Measurements from ENCODE around the gene PPP1R9B. TPM values are rescaled to one million over a fixed set of nuclear protein-coding genes. Genes with fewer than 3 reads are reported as not detected.

The PPP1R9B gene
- total RNA-seq, 1 donor from 2014 or later, result 16.6 TPM

DNA sequence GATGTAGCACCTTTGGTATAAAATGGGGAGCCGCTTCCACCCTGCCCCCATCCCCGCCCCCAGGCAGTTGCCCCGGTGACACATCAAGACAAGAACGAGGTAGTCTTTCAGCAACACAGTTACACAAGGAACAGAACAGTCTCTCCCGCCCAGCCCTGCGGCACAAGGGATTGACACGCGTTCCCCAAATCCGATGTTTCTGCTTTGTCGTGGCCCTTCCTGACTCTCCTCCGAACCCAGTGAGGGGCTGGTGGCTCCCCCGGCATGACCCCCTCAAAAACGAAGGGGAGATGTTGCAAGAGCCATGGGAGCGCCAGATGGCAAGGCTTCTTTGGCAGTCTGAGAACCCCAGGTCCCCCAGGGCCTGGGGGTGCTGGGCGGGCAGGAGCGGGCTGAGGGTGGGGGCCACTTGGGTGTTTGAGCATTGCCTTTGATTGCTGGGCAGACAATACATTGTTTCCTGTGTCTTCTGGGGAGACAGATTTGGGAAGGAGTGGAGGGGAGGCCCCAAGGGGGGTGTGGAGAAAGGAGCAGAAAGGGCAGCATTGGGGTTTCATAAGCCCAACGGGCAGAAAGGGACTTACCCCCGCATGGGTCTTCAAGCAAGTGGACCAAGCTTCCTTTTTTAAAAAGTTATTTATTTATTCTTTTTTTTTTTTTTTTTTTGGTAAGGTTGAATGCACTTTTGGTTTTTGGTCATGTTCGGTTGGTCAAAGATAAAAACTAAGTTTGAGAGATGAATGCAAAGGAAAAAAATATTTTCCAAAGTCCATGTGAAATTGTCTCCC lies 34.3 kb upstream of the PPP1R9B start:
- Histone ChIP-seq H3K36me3 (ENCODE audit: control insufficient read depth, insufficient read depth, low read length) (peaks cover 27% of the 10 kb centered on the region), H3K27me3 (ENCODE audit: control insufficient read depth, insufficient read depth, low read length) (no peaks in the 10 kb centered on the region), H3K4me3 (ENCODE audit: low read depth, low read length) (no peak overlapping the region)
- FAIRE-seq, result no peak
- TF ChIP-seq, protein P1, sequence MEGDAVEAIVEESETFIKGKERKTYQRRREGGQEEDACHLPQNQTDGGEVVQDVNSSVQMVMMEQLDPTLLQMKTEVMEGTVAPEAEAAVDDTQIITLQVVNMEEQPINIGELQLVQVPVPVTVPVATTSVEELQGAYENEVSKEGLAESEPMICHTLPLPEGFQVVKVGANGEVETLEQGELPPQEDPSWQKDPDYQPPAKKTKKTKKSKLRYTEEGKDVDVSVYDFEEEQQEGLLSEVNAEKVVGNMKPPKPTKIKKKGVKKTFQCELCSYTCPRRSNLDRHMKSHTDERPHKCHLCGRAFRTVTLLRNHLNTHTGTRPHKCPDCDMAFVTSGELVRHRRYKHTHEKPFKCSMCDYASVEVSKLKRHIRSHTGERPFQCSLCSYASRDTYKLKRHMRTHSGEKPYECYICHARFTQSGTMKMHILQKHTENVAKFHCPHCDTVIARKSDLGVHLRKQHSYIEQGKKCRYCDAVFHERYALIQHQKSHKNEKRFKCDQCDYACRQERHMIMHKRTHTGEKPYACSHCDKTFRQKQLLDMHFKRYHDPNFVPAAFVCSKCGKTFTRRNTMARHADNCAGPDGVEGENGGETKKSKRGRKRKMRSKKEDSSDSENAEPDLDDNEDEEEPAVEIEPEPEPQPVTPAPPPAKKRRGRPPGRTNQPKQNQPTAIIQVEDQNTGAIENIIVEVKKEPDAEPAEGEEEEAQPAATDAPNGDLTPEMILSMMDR (IDR thresholded peaks at IDR 0.05; ENCODE audit: insufficient read depth, low read length, severe bottlenecking), result no peak
- peak; percentile 69 for DNase-seq (ENCODE audit: low read depth)

- no peak overlapping the region for H3K4me3 ChIP-seq (ENCODE audit: low read depth, low read length)
- peaks cover 23% of the 10 kb centered on the region for H3K36me3 ChIP-seq (ENCODE audit: control insufficient read depth, insufficient read depth, low read length)
- DNase-seq (ENCODE audit: low read depth) (no peak), FAIRE-seq (no peak)
- TF ChIP-seq, protein P1 (IDR thresholded peaks at IDR 0.05; ENCODE audit: insufficient read depth, low read length, severe bottlenecking), result no peak
- no peaks in the 10 kb centered on the region for H3K27me3 ChIP-seq (ENCODE audit: control insufficient read depth, insufficient read depth, low read length)
These were observed 33.6 kb upstream of the PPP1R9B start for GRCh38 chr17:50184064-50184463.

- H3K4me3 ChIP-seq (ENCODE audit: low read depth, low read length), result no peak overlapping the region
- TF ChIP-seq, protein P1 (IDR thresholded peaks at IDR 0.05; ENCODE audit: insufficient read depth, low read length, severe bottlenecking), result no peak
- no peak for DNase-seq (ENCODE audit: low read depth)
- FAIRE-seq, result no peak
- peaks cover 19% of the 10 kb centered on the region for H3K36me3 ChIP-seq (ENCODE audit: control insufficient read depth, insufficient read depth, low read length)
- no peaks in the 10 kb centered on the region for H3K27me3 ChIP-seq (ENCODE audit: control insufficient read depth, insufficient read depth, low read length)
These were observed 33.0 kb upstream of the PPP1R9B start for GRCh38 chr17:50183421-50183994.

DNA sequence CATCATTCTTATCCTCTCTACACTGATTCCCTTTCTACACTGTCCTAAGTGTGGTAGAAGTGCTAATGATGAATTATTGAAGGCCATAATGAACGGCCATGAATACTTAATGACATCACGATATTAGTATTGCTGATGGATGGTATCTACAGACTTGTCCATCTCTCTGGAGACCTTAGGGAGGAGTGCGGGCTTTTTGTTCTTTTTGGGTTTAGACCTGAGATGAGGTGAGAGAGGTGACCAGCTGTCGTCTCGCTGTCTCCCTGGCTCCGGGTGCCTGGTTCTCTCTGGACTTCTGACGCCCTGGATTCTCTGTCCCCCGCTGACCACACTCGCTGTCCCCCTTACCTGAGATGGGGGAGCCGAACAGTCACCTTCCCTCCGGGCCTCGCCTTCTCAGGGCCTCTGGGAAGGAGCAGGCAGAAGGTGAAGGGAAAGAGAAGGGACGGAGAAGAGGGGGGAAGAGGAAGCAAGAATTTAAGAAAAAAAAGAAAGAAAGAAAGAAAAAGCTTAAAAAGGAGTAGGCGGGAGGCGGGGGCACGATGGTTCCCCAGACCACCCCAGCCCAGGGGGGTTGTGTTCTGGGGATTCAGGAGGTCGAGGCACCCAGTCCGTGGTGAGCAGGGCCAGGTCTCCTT lies 32.4 kb upstream of the PPP1R9B start:
- TF ChIP-seq, protein P1 (IDR thresholded peaks at IDR 0.05; ENCODE audit: insufficient read depth, low read length, severe bottlenecking), result no peak
- peaks cover 15% of the 10 kb centered on the region for H3K36me3 ChIP-seq (ENCODE audit: control insufficient read depth, insufficient read depth, low read length)
- H3K27me3 ChIP-seq (ENCODE audit: control insufficient read depth, insufficient read depth, low read length), result no peaks in the 10 kb centered on the region
- FAIRE-seq, result no peak
- no peak for DNase-seq (ENCODE audit: low read depth)
- no peak overlapping the region for H3K4me3 ChIP-seq (ENCODE audit: low read depth, low read length)

- Histone ChIP-seq H3K27me3 (ENCODE audit: control insufficient read depth, insufficient read depth, low read length) (no peaks in the 10 kb centered on the region), H3K4me3 (ENCODE audit: low read depth, low read length) (no peak overlapping the region), H3K36me3 (ENCODE audit: control insufficient read depth, insufficient read depth, low read length) (peaks cover 11% of the 10 kb centered on the region)
- TF ChIP-seq, protein P1 (IDR thresholded peaks at IDR 0.05; ENCODE audit: insufficient read depth, low read length, severe bottlenecking), result no peak
- FAIRE-seq (peak; percentile 50), DNase-seq (ENCODE audit: low read depth) (peak; percentile 30)
These were observed 31.4 kb upstream of the PPP1R9B start for GRCh38 chr17:50181591-50182560.

Data from bronchial epithelial cell (primary cell).